GM19468 (cell line): ENCODE measurements around the gene ADAMTS2.

ENCODE experiments used
- ATAC-seq: cut with Tn5 transposase; IDR thresholded peaks from one replicate; pipeline ENCODE4 v1.9.1; 2021; ENCODE audit warnings: mild to moderate bottlenecking, moderate library complexity, moderate number of reproducible peaks; ENCODE audit not compliant: unreplicated experiment; ENCODE audit errors: extremely low read depth

ADAMTS2 gene

DNA sequence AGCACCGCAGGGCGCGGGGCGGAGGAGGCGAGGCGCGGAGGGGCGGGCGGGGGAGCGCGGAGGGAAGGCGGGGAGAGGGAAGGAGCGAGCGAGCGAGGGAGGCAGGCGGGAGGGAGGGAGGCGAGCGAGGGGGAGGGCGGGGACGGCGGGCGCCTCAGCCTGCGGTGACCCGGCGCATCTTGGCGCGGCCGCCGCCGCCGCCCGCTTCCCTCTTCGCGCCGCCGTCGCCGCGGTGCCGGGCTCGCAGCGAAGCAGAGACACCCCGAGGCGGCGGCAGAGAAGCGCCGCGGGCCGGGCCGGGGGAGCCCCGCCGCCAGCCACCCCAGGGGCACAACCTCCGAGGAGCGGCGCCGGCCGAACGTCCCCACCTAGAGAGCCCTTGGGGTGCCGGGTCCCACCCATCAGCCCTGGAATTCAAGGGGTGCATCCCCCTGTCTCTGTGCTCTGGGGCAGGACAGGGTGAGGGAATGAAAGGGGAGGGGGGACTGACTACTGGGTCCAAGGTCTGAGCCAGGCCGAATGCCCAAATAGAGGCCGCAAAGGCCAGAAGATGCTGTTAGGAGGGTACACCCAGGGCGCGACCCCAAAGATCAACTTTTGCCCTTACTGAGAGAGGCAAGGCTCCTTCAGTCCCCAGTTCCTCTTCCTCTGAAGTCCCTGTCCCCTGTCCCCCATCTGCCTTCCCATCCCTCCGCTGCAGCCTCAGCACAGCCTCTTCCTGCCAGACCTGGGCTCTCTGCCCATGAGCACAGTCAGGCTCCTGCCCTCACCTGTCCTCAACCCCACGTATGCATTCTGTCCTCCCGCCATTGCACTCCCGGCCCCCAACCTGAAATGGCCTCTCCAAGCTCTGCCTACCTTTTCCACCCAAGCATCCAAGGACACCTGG, at the start of gene ADAMTS2:
Gene ADAMTS2 (minus strand): TSS at position 29 of the 889 bp plus-strand sequence. CDS start 133 bp downstream, outside the sequence.
- no peak for ATAC-seq

DNA sequence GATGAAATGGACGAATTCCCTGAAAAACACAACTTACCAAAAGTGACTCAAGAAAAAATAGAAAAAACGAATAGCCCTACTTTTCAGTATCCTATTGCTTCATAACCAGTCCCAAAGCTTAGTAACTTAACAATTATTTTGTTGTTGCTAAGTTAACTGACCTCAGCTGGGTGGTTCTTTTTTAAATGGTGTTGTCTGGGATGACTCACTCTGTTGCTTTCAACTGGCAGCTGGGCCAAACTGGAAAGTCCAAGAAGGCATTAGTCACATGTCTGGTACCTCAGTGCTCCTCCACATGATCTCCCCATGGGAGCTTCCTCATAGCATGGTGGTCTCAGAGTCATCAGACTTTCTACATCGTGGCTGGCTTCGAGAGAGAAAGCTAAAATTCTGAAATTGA, 47.8 kb upstream of the ADAMTS2 start:
- ATAC-seq = no peak

DNA sequence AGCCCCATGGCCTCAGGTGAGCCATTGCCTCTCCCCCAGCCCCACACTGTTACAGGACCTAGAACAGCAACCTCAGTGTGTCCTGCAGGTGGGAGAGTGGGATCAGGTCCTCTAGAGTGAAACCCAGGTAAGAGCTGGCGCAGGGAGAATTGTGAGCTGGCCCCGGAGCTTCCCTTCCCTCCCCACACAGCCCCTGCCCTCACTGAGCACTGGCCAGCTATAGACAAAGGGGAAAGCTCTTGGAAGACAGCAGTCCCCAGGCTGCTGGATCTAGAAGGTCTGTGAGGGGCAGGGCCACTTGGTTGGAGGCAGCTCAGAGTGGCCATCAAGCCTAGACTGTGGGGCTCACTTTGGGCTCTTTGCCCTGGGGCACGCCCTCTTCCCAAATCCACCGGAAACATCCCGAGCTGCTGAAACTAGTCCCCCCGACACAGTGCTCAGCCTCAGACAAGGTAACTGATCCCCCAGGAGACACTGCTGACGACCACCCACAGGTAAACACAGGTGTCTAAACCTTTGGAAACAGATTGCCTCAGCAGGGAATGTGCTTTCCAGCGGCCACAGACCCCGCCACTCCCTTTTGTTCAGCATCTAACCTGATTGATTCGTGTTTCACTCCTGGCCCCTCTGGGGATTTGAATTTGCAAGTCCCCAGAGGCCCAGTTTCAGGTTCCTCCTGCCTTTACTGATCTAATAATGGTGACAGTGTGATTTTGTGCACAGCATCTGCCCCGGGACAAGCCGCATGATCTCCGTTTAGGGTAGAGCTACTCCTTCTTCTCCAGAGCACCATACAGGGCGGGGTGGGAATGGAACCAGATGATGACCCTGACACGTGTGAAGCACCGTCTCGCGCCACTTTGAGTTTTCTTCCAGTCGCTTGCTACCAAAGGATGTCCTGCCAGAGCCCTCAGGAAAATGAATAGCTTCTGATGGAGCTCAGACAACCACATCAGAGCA, 42.2 kb upstream of the ADAMTS2 start:
- ATAC-seq = no peak

DNA sequence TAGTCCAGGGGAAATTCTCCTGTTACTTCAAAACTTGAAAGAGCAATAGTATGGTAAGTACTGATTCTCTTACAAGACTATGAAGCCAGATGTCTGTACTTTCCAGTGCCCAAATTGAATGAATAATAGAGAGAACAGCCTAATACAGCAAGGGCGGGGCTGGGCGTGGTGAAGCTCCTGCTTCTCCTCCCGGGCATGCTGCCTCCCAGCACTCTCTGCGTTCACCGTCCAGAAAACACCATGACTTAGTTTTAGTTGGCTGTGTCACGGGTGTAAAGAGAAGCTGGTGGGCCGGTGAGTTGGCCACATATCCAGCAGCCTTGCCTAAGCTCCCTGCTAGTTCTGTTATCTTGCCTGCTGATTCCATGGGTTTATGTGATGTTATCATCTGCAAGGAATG, 40.7 kb upstream of the ADAMTS2 start:
- ATAC-seq = no peak

DNA sequence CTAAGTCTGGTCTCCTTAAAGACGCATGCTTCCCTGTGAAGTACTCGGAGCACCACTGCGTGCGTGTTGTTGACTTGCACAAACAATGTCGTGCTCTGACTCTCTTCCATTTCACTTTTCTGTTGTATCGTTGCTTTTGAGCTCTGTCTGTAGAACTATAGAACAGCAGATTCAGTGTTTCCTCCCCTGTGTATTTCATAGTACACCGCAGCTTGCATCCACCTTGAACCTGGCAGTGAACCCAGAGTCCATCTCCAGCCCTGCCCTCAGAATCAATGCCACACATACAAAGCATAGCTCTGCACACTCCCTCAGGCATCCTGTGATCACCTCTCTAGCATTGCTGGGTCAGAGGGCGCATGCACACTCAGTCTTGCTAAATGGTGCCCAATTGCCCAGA, 37.2 kb upstream of the ADAMTS2 start:
- ATAC-seq = no peak

DNA sequence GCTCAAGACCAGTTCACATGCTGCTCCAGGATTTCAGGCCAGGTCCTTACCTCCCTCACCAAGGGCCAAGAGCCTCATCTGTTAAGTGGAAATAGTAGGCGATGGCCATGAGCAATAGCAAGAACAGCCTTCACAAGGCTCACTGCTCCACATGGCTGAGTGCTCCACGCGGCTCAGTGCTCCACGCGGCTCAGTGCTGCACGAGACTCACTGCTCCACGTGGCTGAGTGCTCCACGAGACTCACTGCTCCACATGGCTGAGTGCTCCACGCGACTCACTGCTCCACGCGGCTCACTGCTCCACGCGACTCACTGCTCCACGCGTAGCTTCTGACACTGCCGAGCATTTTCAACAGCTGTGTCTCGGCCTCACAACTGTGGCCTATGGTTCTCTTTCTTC, 36.4 kb upstream of the ADAMTS2 start:
- no peak for ATAC-seq

DNA sequence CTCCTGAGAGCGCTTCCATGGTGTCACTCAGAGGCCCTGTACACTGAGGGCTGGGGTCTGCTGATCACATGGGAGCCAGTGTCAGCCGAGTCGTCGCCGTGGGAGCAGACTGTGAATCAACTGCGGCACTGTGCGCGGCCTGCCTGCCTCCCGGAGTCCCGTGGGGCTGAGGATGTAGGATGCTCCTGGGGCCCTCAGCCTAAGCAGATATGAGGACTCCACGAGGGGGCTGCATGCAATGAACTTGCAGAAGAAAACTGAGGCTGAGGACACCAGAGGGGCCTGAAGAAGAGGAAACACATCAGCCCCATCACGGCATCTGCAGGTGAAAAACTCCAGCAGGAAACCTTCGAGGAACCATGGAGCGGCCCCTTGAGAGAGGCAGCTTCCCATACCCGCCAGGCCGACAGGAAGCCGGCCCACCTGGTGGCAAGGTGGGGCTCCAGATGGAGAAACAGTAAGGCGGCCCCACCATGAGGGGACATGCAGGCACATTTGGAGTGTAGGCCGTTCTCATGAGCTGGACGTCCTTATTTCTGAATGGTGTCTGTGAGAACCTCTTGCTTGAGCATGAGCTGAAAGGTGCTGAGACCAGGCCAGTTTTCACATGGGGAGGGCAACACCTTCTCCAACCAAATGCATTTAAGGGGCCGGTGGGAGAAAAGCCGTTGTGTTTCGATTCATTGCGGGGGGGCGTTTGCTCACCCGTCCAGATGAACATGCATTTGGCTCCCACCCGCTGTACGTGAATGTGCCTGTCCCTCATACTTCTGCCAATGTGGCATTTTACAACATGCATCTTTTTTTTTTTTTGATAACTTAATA, 35.2 kb upstream of the ADAMTS2 start:
- no peak for ATAC-seq

DNA sequence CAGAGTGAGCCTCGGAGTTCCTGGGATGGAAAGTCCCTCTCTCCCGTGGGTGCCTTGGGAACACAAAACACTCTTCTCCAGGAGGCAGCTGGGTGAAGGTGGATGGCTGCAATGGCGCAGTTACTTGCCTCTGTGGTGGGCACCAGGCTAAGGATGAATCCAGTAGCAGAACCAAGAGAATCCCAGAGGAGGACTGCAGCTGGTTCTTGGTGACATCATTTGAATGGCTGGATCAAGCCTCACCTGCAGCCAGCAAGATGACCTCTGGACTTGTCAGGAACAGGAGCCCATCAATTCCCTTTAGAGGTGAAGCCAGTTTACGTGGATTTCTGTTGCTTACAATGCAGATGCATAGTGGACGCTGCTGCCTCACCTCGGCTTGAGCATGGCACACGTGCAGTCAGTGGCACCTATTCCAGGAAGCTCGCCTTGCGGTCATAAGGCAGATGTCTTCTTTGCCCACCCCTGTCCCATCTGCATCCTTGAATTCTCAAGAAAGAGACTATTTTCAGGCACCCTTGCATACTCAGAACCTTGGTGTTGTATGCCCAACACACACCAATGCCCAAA, 34.1 kb upstream of the ADAMTS2 start:
- no peak for ATAC-seq

DNA sequence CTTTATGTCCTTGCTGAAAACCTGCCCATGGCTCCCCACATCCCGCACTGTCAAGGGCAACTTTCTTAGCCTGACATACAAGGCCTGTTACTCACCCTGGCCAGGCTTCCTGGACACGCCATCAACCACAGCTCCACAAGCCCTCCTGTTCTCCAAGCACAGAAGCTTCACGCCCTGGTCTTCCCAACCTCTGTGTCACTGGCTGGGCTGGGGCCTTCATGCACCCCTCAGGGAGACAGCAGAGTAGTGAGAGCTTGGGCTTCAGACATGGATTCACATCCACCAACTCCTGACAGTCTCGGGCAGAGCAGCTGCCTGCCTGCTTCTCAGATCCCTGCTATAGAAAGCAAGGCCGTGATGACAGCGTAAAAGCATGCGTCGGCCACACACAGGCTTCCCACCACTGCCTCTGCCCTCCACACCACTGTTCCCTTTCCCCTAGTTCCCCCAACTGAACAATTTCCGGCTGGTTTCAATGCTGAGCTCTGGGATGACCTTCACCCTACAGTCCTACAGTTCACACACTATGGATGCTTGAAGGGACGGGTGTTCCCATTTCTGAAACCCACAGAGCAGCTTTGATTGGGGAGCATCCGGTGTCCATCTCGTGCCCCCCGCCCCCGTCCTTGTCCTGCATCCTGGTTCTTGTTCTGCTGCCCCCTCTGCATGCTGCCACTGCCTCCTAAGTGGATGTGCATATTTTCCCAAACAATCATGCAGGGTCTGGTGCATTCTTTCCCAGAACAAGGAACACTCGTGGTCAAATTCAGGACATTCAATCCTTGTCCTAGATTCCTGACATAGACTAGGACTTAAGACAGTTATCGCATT, 33.4 kb upstream of the ADAMTS2 start:
- no peak for ATAC-seq

DNA sequence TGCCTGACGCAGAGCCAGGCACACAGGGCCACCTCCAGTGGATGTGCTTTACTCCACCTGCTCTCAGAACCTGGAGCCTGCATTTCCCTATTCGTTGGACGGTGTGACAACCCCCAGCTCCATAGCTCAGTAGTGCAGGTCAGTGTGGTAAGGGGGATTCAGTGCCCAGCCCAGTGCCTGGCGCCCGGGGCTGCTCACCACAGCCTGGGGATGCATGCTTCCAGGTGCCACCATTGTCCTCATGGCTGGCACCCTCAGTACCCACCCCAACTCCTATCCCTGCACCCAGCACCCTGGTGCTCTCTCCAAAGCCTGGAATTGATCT, 32.8 kb upstream of the ADAMTS2 start:
- no peak for ATAC-seq

DNA sequence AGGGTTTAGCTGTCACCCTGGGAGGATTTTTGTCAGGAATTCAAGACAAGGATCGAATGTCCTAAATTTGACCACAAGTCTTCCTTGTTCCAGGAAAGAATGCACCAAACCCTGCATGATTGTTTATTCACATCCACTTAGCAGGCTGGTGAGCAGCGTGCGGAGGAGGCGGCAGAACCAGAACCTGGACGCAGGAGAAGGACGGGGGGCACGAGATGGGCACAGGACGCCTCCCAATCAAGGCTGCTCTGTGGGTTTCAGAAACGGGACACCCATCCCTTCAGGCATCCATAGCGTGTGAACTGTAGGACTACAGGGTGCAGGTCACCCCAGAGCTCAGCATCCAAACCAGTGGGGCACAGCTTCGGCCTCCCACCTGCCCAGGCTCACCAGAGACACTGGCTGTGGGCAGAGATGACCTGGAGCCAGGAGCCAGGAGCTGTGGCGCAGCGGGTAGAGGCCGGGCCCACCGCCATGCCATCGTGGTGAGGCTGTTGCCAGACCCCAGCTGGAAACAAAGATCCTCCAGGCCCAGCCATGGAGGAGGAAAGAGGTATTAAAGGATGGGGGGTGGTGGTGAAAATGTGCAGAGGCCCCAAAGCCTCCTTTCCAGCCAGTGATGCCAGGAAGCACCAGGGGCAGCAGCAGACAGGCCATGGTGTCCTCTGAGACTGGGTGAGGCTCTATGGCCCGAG, 32.3 kb upstream of the ADAMTS2 start:
- ATAC-seq = no peak

DNA sequence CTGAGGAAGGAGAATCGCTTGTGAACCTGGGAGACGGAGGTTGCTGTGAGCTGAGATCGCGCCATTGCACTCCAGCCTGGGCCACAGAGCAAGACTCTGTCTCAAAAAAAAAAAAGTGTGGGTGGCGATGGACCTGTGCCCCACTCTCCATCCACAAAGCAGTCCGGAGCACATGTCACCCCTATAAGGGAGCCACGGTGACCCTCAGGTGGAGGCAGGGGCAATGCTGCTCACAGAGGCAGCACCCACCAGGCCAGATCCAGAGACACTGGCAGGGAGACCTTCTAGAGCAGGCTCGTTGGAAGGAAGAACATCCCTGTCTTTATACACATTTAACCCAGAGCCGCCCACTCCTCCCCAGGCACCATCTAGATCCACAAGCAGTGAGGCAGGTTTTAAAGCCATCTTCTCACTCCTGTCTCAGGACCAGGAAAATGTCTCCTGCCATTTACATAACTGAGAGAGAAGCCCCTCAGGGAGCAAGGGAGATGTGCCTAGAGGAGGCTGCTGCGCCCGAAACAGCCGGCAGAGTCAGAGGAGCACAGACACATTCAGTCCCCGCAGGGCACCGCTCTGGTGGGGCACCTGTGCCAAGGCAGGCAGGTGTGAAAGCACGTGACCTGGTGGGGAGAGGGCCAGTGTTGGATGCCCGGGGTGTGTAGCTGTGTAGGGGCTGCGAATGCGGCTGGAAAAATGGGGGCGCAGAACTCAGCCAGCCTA, 31.6 kb upstream of the ADAMTS2 start:
- no peak for ATAC-seq

DNA sequence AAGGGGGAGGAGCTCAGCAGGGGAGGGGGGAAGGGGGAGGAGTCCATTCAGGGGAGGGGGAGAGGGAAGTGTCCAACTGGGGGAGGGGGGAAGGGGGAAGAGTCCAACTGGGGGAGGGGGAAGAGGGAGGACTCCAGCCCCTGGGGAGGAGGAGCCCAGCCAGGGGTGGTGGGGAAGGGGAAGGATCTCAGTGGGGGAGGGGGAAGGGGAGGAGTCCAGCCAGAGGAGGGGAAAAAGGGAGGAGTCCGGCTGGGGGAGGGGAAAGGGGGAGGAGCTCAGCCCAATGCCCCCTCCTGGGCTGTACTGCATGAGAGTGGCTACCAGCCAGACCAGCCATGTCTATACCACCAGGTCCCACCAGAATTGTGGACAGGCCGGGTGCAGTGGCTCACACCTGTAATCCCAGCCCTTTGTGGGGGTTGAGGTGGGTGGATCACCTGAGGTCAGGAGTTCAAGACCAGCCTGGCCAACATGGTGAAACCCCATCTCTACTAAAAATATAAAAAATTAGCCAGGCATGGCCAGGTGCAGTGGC, 30.6 kb upstream of the ADAMTS2 start:
- no peak for ATAC-seq

DNA sequence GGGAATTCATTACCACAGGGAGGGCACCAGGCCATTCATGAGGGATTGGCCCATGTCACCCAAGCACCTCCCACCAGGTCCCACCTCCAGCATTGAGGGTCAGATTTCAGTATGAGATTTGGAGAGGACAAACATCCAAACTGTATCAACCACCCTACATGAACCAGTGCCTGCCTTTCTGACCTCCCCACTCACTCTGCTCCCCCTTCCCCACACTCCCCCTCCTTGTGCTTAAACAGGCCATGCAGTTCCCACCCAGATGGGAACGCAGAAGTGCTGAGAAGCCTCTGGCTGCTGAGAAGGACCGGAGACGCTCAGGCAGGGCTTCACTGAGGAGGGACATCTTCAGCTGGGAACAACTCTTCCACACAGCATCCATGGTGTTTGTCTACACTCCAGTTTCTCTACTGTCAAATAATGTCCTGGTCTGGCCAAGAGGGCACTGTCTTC, 30.0 kb upstream of the ADAMTS2 start:
- ATAC-seq = no peak

DNA sequence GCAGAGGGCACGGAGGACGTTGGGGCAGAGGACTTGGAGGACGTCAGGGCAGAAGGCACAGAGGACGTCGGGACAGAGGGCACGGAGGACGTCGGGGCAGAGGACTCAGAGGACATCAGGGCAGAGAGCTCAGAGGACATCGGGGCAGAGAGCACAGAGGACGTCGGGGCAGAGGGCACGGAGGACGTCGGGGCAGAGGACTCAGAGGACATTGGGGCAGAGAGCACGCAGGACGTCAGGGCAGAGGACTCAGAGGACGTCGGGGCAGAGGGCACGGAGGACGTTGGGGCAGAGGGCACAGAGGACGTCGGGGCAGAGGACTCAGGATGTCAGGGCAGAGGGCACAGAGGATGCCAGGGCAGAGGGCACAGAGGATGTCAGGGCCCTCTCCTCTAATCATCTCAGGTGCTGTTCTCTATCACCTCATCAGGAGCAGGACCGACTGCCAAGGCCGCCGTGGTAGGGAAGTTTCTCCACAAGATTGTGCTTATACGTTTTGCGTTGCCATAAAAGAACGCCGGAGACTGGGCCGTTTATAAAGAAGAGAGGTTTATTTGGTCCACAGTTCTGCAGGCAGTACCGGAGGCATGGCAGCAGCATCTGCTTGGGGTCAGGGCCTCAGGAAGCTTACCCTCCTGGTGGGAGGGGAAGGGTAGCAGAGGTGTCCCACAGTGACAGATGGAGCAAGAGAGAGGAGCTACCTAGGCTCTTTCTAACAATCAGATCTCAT, 29.4 kb upstream of the ADAMTS2 start:
- ATAC-seq = no peak

DNA sequence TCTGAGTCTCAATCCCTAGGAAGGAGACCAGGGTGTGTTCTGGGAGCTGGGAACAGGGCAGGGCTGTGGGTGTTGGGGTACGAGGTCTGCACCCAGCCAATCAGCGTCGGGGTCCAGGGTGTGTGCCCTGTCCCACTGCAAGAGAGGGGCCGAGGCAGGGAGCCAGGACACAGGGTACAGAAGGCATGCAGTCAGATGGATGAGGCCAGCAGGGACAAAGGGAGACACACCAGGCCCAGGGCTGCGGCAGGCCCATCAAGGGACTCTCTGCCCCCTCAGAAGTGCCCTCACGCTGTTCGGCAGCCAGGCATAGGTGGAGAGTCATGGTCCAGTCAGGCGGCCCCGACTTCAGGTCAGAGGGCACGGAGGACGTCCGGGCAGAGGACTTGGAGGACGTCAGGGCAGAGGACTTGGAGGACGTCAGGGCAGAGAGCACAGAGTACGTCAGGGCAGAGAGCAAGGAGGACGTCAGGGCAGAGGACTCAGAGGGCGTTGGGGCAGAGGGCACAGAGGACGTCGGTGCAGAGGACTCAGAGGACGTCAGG, 28.8 kb upstream of the ADAMTS2 start:
- ATAC-seq = no peak
